Peyer's patch (tissue), 4 donors: Measurements from ENCODE around the gene NETO2.

Source experiments
- POLR2A ChIP-seq, 2 donors: fragments of 450-650 bp; IDR thresholded peaks; one replicate each; pipeline ENCODE4 v1.5.1; 2017; ENCODE audit warnings: antibody characterized with exemption in 2 of 2, mild to moderate bottlenecking in 2 of 2, moderate library complexity in 2 of 2
- TF ChIP-seq, protein P1 (sequence below), 6 experiments: fragments of 450-650 bp in 4 of 6; fragments of 200-600 bp in 2 of 6; sonication (generic) in 1 of 6; IDR thresholded peaks; one replicate each; pipeline ENCODE4 v1.5.1; 2017 to 2019; ENCODE audit warnings: antibody characterized with exemption in 6 of 6, mild to moderate bottlenecking in 3 of 6, moderate library complexity in 1 of 6

DNA sequence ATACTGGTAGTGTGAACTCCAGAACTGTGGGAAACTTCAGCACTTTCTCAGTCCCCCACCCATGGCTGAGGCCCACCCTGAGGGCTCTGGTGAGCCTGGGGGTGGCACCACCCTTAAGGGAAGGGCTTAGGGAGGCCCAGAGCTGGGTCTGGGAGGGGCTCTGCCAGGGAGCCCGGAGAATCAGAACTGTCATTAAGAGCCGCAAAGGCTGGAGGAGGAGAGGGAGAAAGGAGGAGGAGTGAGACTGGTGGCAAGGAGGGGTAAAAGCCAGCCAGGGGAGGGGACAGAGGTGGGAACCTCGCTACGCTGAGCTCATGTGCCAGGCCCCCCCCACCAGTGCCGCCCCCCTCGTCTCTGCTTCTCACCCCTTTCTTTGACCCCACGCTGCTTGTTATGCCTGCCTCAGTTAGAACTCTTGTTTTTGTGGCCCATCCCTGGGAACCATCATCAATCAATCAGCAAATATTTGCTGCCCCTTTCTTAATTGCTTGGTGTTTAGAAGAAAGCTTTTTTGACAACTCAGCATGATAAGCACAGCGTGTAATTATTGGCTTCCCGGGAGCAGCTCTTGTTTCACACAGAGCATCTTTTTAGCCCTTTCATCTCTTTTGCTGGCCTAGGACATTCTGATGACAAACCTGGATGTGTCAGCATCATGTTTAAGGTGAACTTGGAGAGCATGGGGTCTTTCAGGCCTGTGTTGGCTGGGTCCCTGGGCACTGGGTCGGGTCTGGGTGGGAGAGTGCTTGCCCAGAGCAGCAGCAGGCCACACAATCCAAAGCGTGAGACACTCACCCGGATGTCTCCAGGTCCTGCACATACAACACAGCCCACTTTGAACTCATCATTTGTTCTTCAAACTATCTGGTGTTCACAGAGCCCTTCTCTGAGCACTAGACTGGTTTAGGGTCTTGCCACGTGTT, 77.7 kb downstream of the NETO2 start:
- TF ChIP-seq, protein P1, sequence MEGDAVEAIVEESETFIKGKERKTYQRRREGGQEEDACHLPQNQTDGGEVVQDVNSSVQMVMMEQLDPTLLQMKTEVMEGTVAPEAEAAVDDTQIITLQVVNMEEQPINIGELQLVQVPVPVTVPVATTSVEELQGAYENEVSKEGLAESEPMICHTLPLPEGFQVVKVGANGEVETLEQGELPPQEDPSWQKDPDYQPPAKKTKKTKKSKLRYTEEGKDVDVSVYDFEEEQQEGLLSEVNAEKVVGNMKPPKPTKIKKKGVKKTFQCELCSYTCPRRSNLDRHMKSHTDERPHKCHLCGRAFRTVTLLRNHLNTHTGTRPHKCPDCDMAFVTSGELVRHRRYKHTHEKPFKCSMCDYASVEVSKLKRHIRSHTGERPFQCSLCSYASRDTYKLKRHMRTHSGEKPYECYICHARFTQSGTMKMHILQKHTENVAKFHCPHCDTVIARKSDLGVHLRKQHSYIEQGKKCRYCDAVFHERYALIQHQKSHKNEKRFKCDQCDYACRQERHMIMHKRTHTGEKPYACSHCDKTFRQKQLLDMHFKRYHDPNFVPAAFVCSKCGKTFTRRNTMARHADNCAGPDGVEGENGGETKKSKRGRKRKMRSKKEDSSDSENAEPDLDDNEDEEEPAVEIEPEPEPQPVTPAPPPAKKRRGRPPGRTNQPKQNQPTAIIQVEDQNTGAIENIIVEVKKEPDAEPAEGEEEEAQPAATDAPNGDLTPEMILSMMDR (IDR thresholded peaks at IDR 0.05): no peak
- no peak for TF ChIP-seq POLR2A (IDR thresholded peaks at IDR 0.05)
